Measurements from ENCODE around the gene DTX3.

DNA sequence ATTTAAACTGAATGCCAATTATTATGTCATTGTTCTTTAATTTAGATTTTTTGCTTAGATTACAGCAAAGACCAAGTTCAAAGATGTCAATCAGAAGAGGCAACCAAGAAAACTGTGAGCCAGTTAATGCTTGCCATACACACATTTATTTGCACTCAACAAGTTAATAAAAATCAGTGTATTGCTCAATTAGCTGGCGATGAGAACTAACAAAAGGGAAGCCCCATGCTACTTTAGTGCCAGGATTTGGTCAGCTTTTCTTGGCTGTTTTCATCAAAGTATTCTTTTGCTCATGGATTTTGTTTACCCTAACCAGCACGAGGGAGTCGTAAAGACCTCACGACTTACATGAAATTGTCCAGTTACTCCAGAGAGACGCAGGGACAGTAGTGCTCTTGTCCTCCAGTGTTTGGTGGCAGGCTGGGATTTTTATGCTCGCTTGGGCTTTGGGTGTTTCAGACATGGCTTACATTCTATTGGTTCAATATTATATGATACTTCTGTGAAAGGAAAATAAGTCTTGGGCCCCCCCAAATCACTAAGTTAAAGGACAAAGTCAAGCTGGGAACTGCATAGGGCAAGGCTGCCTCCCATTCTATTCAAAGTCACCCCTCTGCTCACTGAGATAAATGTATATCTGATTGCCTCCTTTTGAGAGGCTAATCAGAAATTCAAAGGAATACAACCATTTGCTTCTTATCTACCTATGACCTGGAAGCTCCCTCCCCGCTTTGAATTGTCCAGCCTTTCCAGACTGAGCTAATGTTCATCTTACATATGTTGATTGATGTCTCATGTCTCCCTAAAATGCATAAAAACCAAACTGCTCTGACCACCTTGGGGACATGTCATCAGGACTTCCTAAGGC, 35.8 kb downstream of the DTX3 start:
- TF ChIP-seq, protein P1, sequence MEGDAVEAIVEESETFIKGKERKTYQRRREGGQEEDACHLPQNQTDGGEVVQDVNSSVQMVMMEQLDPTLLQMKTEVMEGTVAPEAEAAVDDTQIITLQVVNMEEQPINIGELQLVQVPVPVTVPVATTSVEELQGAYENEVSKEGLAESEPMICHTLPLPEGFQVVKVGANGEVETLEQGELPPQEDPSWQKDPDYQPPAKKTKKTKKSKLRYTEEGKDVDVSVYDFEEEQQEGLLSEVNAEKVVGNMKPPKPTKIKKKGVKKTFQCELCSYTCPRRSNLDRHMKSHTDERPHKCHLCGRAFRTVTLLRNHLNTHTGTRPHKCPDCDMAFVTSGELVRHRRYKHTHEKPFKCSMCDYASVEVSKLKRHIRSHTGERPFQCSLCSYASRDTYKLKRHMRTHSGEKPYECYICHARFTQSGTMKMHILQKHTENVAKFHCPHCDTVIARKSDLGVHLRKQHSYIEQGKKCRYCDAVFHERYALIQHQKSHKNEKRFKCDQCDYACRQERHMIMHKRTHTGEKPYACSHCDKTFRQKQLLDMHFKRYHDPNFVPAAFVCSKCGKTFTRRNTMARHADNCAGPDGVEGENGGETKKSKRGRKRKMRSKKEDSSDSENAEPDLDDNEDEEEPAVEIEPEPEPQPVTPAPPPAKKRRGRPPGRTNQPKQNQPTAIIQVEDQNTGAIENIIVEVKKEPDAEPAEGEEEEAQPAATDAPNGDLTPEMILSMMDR (conservative IDR thresholded peaks at IDR 0.05; ENCODE audit: low read depth in 2 of 2), result no peak
- no peak for TF ChIP-seq EZH2 (IDR thresholded peaks at IDR 0.05; ENCODE audit: low read depth, unreplicated experiment)
- TF ChIP-seq, protein P2, sequence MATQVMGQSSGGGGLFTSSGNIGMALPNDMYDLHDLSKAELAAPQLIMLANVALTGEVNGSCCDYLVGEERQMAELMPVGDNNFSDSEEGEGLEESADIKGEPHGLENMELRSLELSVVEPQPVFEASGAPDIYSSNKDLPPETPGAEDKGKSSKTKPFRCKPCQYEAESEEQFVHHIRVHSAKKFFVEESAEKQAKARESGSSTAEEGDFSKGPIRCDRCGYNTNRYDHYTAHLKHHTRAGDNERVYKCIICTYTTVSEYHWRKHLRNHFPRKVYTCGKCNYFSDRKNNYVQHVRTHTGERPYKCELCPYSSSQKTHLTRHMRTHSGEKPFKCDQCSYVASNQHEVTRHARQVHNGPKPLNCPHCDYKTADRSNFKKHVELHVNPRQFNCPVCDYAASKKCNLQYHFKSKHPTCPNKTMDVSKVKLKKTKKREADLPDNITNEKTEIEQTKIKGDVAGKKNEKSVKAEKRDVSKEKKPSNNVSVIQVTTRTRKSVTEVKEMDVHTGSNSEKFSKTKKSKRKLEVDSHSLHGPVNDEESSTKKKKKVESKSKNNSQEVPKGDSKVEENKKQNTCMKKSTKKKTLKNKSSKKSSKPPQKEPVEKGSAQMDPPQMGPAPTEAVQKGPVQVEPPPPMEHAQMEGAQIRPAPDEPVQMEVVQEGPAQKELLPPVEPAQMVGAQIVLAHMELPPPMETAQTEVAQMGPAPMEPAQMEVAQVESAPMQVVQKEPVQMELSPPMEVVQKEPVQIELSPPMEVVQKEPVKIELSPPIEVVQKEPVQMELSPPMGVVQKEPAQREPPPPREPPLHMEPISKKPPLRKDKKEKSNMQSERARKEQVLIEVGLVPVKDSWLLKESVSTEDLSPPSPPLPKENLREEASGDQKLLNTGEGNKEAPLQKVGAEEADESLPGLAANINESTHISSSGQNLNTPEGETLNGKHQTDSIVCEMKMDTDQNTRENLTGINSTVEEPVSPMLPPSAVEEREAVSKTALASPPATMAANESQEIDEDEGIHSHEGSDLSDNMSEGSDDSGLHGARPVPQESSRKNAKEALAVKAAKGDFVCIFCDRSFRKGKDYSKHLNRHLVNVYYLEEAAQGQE (IDR thresholded peaks at IDR 0.05; ENCODE audit: unreplicated experiment), result no peak
- TF ChIP-seq CREB1 (CRISPR knock-in tag; IDR thresholded peaks at IDR 0.05; ENCODE audit: low read depth), result no peak
- TF ChIP-seq, protein P3, sequence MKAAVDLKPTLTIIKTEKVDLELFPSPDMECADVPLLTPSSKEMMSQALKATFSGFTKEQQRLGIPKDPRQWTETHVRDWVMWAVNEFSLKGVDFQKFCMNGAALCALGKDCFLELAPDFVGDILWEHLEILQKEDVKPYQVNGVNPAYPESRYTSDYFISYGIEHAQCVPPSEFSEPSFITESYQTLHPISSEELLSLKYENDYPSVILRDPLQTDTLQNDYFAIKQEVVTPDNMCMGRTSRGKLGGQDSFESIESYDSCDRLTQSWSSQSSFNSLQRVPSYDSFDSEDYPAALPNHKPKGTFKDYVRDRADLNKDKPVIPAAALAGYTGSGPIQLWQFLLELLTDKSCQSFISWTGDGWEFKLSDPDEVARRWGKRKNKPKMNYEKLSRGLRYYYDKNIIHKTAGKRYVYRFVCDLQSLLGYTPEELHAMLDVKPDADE (IDR thresholded peaks at IDR 0.05), result no peak
- no peak for TF ChIP-seq NANOG (IDR thresholded peaks at IDR 0.05; ENCODE audit: borderline replicate concordance)
- no peak for TF ChIP-seq POLR2AphosphoS5 (IDR thresholded peaks at IDR 0.05; ENCODE audit: low read depth)

All from GM23338 (cell line).